ENCODE data around the gene GRK7. TPM values are rescaled to one million over a fixed set of nuclear protein-coding genes. Genes with fewer than 3 reads are reported as not detected.

Gene GRK7
- total and polyA plus RNA-seq, 2 of the 4 experiments (the other 2 are of a cell fraction): not detected

- Histone ChIP-seq H2BK15ac (ENCODE audit: low read depth, low read length) (no peak overlapping the region), H3K36me3 (ENCODE audit: control insufficient read depth, insufficient read depth, low read length) (no peaks in the 10 kb centered on the region), H2AFZ (replicated peaks; ENCODE audit: low read length, poor library complexity) (no peak overlapping the region), H2AK5ac (ENCODE audit: low read depth, low read length) (no peak overlapping the region), H3K18ac (ENCODE audit: low read depth, low read length) (no peak overlapping the region), H3K27me3 (ENCODE audit: control insufficient read depth, insufficient read depth, low read length) (peaks cover 8% of the 10 kb centered on the region), H2BK120ac (ENCODE audit: low read depth, low read length) (no peak overlapping the region), H3K4ac (ENCODE audit: low read depth, low read length) (no peak overlapping the region), H3K9me1 (ENCODE audit: insufficient read depth, low read length) (no peaks in the 10 kb centered on the region), H3K23ac (ENCODE audit: low read depth, low read length) (no peak overlapping the region), H3K4me3 (ENCODE audit: insufficient read depth, low read depth, low read length) (no peak overlapping the region), H2BK5ac (ENCODE audit: low read depth, low read length, poor library complexity, severe bottlenecking) (no peak overlapping the region), H3K27ac (ENCODE audit: insufficient read depth, low read length) (no peak overlapping the region), H3K9ac (ENCODE audit: low read depth, low read length) (no peak overlapping the region), H3K4me1 (ENCODE audit: control insufficient read depth, insufficient read depth, low read length) (no peaks in the 10 kb centered on the region), H4K91ac (ENCODE audit: insufficient read depth, low read depth, low read length) (no peak overlapping the region), H3K56ac (ENCODE audit: extremely low read depth, insufficient read depth, low read length) (no peak overlapping the region), H3K4me2 (ENCODE audit: low read depth, low read length) (no peak overlapping the region), H3K14ac (replicated peaks; ENCODE audit: low read depth, low read length) (no peak overlapping the region), H4K5ac (ENCODE audit: low read depth, low read length) (no peak overlapping the region), H3K9me3 (ENCODE audit: control insufficient read depth, insufficient read depth, low read length) (no peaks in the 10 kb centered on the region), H3K79me1 (ENCODE audit: low read depth in 1 of 2, low read length in 2 of 2) (no peaks in the 10 kb centered on the region), H4K8ac (ENCODE audit: low read depth in 2 of 2, low read length in 2 of 2) (no peak overlapping the region), H2AK9ac (replicated peaks; ENCODE audit: low read depth, low read length, poor library complexity) (no peak overlapping the region), H2BK20ac (ENCODE audit: low read depth, low read length) (no peak overlapping the region), H4K20me1 (ENCODE audit: insufficient read depth, low read length) (no peaks in the 10 kb centered on the region)
- no TSS peak for BruUV-seq (replicated peaks)
- no peak for DNase-seq
- in situ Hi-C loops (cut with MboI; ENCODE audit: low sequenced_read_pairs): no loop called here
- intact Hi-C loops (cut with micrococcal nuclease): no loop called here
- dilution Hi-C loops (cut with HindIII; ENCODE audit: low sequenced_read_pairs, unreplicated experiment): no loop called here
- ATAC-seq (ENCODE audit: low read depth): no peak
- TF ChIP-seq CEBPB (IDR thresholded peaks at IDR 0.05; ENCODE audit: low read depth, low read length): no peak
- no peak for TF ChIP-seq CHD1 (IDR thresholded peaks at IDR 0.05; ENCODE audit: low read depth, low read length)
- no peak for TF ChIP-seq ELK1 (IDR thresholded peaks at IDR 0.05; ENCODE audit: borderline replicate concordance, low read depth, low read length)
- TF ChIP-seq FOS (IDR thresholded peaks at IDR 0.05; ENCODE audit: low read depth, low read length): no peak
- no peak for TF ChIP-seq RCOR1 (IDR thresholded peaks at IDR 0.05; ENCODE audit: insufficient replicate concordance, low read length)
- no peak for TF ChIP-seq MAFK (IDR thresholded peaks at IDR 0.05; ENCODE audit: low read depth, low read length)
- TF ChIP-seq CTCF (conservative IDR thresholded peaks at IDR 0.05; ENCODE audit: low read depth, low read length): no peak
- no peak for TF ChIP-seq USF2 (IDR thresholded peaks at IDR 0.05; ENCODE audit: low read depth, low read length)
- no peak for TF ChIP-seq RFX5 (IDR thresholded peaks at IDR 0.05; ENCODE audit: low read depth, low read length)
- no peak for TF ChIP-seq NFE2L2 (IDR thresholded peaks at IDR 0.05; ENCODE audit: low read depth, low read length)
- TF ChIP-seq POLR2A (IDR thresholded peaks at IDR 0.05; ENCODE audit: low read depth, low read length): no peak
- TF ChIP-seq MXI1 (IDR thresholded peaks at IDR 0.05; ENCODE audit: borderline replicate concordance, low read depth, low read length): no peak
- TF ChIP-seq SMC3 (IDR thresholded peaks at IDR 0.05; ENCODE audit: low read depth, low read length): no peak
- TF ChIP-seq BHLHE40 (IDR thresholded peaks at IDR 0.05; ENCODE audit: low read depth, low read length): no peak
- ChIA-PET CTCF (interaction anchor here (0.9 to 1.1 kb wide), 2 partner anchors 12 to 13 kb away, joined by 3 to 5 read pairs; no protein-coding TSS in a partner anchor), POLR2A (ENCODE audit: unreplicated experiment) (no interaction called here)
- no CpG with 5 or more reads among the region's 4 CpGs for WGBS, 2 experiments (ENCODE audit: extremely low coverage in 2 of 2, insufficient read length in 1 of 2)
These were observed 19.3 kb downstream of the GRK7 start for GRCh38 chr3:141782386-141782932.

All from IMR-90 (cell line).